ENCODE measurements around the gene TMC3.

DNA sequence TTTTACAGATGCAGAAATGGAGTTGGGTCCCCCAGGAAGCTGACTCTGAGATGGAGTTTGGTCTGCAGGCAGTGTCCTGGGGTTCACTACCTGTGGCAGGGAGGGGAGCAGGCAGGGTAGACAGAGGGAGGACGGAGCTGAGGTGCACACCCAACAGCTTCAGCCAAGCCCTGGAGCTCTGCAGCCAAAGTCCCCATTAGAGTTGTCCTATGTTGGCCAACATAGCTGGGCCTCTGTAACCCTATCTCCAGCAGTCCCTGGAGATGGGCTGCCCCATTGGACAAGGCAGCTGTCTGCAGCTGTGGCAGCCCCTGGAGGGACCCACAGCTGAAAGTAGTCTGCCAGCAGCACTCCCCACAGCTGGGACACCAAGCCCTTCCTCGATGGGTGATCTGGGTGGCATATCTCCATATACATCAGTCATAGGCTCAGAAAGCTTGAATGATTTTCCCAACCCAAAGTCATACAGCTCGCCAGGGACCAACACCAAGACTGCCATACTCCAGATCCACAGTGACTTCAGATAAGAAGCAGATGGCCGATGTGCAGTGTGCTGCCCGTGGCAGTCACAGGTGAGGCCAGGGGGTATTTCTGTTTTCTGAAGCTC lies 82.0 kb downstream of the TMC3 start:
- TF ChIP-seq, protein P1, sequence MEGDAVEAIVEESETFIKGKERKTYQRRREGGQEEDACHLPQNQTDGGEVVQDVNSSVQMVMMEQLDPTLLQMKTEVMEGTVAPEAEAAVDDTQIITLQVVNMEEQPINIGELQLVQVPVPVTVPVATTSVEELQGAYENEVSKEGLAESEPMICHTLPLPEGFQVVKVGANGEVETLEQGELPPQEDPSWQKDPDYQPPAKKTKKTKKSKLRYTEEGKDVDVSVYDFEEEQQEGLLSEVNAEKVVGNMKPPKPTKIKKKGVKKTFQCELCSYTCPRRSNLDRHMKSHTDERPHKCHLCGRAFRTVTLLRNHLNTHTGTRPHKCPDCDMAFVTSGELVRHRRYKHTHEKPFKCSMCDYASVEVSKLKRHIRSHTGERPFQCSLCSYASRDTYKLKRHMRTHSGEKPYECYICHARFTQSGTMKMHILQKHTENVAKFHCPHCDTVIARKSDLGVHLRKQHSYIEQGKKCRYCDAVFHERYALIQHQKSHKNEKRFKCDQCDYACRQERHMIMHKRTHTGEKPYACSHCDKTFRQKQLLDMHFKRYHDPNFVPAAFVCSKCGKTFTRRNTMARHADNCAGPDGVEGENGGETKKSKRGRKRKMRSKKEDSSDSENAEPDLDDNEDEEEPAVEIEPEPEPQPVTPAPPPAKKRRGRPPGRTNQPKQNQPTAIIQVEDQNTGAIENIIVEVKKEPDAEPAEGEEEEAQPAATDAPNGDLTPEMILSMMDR (IDR thresholded peaks at IDR 0.05) = no peak
- TF ChIP-seq POLR2AphosphoS5 (IDR thresholded peaks at IDR 0.05) = no peak

All from esophagus muscularis mucosa (tissue), 3 donors.